Esophagus muscularis mucosa (tissue), 4 donors: ENCODE results near the gene ZDHHC8.

Experiments
- EP300 ChIP-seq: sonication (generic); formaldehyde crosslinking; IDR thresholded peaks from one replicate; pipeline ENCODE4 v1.6.1; 2017; ENCODE audit warnings: antibody characterized with exemption
- POLR2A ChIP-seq: fragments of 450-650 bp; IDR thresholded peaks from one replicate; pipeline ENCODE4 v1.6.1; 2017; ENCODE audit warnings: antibody characterized with exemption, moderate library complexity, mild to moderate bottlenecking, low read depth
- POLR2AphosphoS5 ChIP-seq, 2 donors: sonication (generic); formaldehyde crosslinking; IDR thresholded peaks; one replicate each; pipeline ENCODE4 v1.6.1; 2017; ENCODE audit warnings: antibody characterized with exemption in 2 of 2
- TF ChIP-seq, protein P1 (sequence below), 3 experiments: fragments of 200-600 bp in 2 of 3; fragments of 450-650 bp in 1 of 3; sonication (generic) in 2 of 3; IDR thresholded peaks; one replicate each; pipeline ENCODE4 v1.5.1; 2017 to 2019; ENCODE audit warnings: antibody characterized with exemption in 3 of 3, mild to moderate bottlenecking in 2 of 3, moderate library complexity in 1 of 3

DNA sequence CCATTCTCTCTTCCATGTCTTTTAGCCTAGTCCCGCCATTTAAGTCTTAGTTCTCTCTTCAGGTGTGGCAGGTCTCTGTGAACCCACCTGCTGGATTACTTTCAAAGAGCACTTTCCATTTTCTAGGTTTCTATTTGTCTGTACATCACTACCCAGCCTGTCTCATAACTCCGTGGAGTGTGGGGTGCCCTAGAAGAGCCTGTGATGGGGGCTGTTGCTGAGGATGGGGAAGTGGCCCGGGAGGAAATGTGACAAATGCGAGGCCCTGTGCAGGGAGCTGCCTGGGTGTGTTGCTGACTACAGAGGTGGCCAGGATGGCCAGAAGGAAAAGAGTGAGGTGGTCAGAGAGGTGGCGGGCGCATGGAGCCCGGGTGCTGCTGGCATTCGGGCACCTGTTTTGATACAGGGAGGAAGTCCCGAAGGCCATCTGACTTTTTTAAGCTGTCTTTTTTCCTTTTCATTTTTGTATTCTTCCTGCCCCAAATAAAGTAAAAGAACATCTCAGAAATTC is 40.8 kb upstream of the ZDHHC8 start:
- TF ChIP-seq, protein P1, sequence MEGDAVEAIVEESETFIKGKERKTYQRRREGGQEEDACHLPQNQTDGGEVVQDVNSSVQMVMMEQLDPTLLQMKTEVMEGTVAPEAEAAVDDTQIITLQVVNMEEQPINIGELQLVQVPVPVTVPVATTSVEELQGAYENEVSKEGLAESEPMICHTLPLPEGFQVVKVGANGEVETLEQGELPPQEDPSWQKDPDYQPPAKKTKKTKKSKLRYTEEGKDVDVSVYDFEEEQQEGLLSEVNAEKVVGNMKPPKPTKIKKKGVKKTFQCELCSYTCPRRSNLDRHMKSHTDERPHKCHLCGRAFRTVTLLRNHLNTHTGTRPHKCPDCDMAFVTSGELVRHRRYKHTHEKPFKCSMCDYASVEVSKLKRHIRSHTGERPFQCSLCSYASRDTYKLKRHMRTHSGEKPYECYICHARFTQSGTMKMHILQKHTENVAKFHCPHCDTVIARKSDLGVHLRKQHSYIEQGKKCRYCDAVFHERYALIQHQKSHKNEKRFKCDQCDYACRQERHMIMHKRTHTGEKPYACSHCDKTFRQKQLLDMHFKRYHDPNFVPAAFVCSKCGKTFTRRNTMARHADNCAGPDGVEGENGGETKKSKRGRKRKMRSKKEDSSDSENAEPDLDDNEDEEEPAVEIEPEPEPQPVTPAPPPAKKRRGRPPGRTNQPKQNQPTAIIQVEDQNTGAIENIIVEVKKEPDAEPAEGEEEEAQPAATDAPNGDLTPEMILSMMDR (IDR thresholded peaks at IDR 0.05) = no peak
- TF ChIP-seq POLR2AphosphoS5 (IDR thresholded peaks at IDR 0.05) = no peak
- no peak for TF ChIP-seq POLR2A
- no peak for TF ChIP-seq EP300
